Tibial nerve (tissue), 3 donors: ENCODE results near the gene HGS.

Source experiments
- POLR2A ChIP-seq, 2 donors: fragments of 450-650 bp; IDR thresholded peaks; one replicate each; pipeline ENCODE4 v1.6.1; 2017; ENCODE audit warnings: antibody characterized with exemption in 2 of 2, mild to moderate bottlenecking in 2 of 2, moderate library complexity in 2 of 2
- TF ChIP-seq, protein P1 (sequence below), 5 experiments: fragments of 200-600 bp in 3 of 5; fragments of 450-650 bp in 2 of 5; sonication (generic) in 3 of 5; IDR thresholded peaks; one replicate each; pipeline ENCODE4 v1.5.1; 2016 to 2019; ENCODE audit warnings: antibody characterized with exemption in 5 of 5, mild to moderate bottlenecking in 3 of 5, moderate library complexity in 2 of 5

DNA sequence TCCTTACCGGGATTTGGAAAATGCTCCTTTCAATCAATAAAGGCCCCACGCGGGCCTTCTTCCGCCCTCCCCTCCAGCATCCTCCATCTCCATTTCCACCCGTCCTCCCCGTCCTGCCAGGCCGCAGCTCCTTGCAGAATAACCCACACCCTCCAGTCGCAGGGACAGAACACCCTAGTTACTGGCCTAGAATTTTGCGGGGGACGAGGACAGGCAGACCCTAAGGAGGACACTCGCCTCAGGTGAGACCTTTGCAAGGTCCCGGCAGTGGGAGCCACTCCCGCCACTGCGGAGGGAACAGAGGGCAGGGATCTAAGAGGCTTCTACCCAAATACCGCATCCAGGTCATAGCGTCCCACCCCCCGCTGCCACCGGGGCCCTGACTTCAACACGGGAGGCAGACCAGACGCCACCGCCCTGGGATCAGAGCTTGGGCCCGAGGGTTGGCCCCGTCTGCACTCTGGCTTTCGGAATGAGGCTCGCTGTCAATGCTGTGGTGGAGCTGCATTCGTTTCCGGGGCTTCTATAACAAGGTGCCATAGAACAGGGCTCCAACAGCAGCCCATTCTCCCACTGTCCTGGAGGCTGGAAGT lies 55.1 kb downstream of the HGS start:
- TF ChIP-seq, protein P1, sequence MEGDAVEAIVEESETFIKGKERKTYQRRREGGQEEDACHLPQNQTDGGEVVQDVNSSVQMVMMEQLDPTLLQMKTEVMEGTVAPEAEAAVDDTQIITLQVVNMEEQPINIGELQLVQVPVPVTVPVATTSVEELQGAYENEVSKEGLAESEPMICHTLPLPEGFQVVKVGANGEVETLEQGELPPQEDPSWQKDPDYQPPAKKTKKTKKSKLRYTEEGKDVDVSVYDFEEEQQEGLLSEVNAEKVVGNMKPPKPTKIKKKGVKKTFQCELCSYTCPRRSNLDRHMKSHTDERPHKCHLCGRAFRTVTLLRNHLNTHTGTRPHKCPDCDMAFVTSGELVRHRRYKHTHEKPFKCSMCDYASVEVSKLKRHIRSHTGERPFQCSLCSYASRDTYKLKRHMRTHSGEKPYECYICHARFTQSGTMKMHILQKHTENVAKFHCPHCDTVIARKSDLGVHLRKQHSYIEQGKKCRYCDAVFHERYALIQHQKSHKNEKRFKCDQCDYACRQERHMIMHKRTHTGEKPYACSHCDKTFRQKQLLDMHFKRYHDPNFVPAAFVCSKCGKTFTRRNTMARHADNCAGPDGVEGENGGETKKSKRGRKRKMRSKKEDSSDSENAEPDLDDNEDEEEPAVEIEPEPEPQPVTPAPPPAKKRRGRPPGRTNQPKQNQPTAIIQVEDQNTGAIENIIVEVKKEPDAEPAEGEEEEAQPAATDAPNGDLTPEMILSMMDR (IDR thresholded peaks at IDR 0.05) = no peak
- no peak for TF ChIP-seq POLR2A (IDR thresholded peaks at IDR 0.05)
